NOMO-1 (cell line): ENCODE measurements around the gene ASGR1.

Source experiments
- DNase-seq, 2 experiments: peaks; one replicate each; lab custom pipeline; 2025; ENCODE audit not compliant: unreplicated experiment in 2 of 2; lab: John Stamatoyannopoulos, UW

Gene ASGR1

GRCh38 chr17:7216242-7217112, 37.3 kb upstream of the ASGR1 start:
- DNase-seq: no peak

- DNase-seq: no peak
Observed at GRCh38 chr17:7215652-7216180, 36.5 kb upstream of the ASGR1 start.

GRCh38 chr17:7215136-7215638, 36.0 kb upstream of the ASGR1 start:
- DNase-seq: no peak

GRCh38 chr17:7214300-7215135, 35.3 kb upstream of the ASGR1 start:
- DNase-seq: peak; percentile 95 to 98

GRCh38 chr17:7213895-7214299, 34.7 kb upstream of the ASGR1 start:
- peak; percentile 59 to 72 for DNase-seq

GRCh38 chr17:7211491-7212273, 32.5 kb upstream of the ASGR1 start:
- DNase-seq: no peak

- no peak for DNase-seq
Observed at GRCh38 chr17:7208754-7209460, 29.7 kb upstream of the ASGR1 start.

- no peak for DNase-seq
Observed at GRCh38 chr17:7208027-7208571, 28.9 kb upstream of the ASGR1 start.

GRCh38 chr17:7207120-7208001, 28.2 kb upstream of the ASGR1 start:
- no peak for DNase-seq

GRCh38 chr17:7205561-7205960, 26.4 kb upstream of the ASGR1 start:
- DNase-seq: no peak

- DNase-seq: no peak
Observed at GRCh38 chr17:7204828-7205461, 25.8 kb upstream of the ASGR1 start.

- no peak for DNase-seq
Observed at GRCh38 chr17:7204336-7204735, 25.2 kb upstream of the ASGR1 start.

- DNase-seq: no peak
Observed at GRCh38 chr17:7203391-7203790, 24.2 kb upstream of the ASGR1 start.

- DNase-seq: no peak
Observed at GRCh38 chr17:7196651-7197401, 17.7 kb upstream of the ASGR1 start.

- DNase-seq: no peak
Observed at GRCh38 chr17:7195971-7196370, 16.8 kb upstream of the ASGR1 start.

- DNase-seq: no peak
Observed at GRCh38 chr17:7192271-7192937, 13.2 kb upstream of the ASGR1 start.
